HG03342 (cell line): ENCODE data around the gene HECTD1.

Experiments
- ATAC-seq: cut with Tn5 transposase; IDR thresholded peaks from one replicate; pipeline ENCODE4 v1.9.1; 2021; ENCODE audit warnings: mild to moderate bottlenecking, moderate library complexity; ENCODE audit not compliant: unreplicated experiment

Gene HECTD1

DNA sequence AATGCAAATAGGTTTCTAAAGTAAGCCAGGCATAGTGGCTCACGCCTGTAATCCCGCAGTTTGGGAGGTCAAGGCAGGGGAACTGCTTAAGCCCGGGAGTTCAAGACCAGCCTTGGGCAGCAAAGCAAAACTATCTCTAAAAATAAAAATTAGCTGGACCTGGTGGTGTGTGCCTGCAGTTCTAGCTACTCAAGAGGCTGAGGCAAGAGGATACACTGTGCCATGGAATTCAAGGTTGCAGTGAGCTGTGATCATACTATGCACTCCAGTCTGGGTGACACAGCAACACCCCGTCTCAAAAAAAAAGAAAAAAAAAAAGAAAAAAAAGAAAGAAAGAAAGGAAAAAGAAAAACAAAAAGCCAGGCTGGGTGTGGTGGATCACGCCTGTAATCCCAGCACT lies 46.3 kb downstream of the HECTD1 start:
- ATAC-seq, result no peak

DNA sequence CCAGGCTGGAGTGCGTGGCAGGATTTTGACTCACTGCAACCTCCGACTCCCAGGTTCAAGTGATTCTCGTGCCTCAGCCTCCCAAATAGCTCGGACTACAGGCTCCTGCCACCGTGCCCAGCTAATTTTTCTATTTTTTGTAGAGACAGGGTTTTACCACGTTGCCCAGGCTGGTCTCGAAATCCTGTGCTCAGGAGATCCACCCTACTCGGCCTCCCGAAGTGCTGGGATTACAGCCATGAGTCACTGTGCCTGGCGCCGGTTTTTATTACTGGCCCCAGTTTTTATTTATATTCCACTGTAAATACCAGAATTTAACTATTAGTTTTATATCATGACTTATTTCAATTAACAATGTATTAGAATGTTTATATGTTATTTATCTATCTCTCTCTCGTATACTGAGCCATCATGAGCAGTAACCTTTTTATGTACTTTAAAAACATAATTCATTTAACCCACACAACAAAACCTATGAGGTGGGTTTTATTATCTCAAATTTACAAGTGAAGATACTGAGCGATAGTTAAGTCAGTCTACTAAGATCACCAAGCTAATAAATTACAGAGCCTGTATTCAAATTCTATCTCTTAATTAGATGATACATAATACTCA lies 47.8 kb downstream of the HECTD1 start:
- no peak for ATAC-seq

DNA sequence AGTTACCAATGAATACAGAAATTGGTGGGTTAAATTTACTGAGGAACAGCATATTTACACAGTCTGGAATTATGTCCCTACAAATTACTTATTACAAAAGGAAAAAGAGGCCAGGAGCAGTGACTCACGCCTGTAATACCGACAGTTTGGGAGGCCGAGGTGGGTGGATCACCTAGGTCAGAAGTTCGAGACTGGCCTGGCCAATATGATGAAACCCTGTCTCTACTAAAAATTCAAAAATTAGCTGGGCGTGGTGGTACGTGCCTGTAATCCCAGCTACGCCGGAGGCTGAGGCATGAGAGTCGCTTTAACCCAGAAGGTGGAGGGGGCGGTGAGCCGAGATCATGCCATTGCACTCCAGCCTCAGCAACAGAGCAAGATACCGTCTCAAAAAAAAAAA lies 52.6 kb downstream of the HECTD1 start:
- no peak for ATAC-seq

DNA sequence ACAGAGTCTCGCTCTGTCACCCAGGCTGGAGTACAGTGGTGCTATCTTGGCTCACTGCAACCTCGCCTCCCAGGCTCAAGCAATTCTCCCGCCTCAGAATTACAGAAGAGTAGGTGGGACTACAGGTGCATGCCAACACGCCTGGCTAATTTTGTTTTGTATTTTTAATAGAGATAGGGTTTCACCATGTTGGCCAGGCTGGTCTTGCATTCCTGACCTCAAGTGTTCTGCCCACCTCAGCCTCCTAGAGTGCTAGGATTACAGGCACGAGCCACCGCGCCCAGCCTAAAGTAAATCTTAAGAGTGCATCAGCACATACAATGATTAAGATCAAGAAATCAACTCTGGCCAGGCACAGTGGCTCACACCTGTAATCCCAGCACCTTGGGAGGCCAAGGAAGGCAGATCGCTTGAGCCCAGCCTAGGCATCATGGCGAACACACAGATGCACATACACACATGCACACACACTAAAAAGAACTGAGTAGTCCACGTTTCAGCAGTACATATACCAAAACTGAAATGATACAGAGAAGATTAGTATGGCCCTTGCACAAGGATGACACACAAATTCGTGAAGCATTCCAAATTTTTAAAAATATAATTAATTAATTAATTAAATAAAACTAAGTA lies 65.0 kb downstream of the HECTD1 start:
- no peak for ATAC-seq

DNA sequence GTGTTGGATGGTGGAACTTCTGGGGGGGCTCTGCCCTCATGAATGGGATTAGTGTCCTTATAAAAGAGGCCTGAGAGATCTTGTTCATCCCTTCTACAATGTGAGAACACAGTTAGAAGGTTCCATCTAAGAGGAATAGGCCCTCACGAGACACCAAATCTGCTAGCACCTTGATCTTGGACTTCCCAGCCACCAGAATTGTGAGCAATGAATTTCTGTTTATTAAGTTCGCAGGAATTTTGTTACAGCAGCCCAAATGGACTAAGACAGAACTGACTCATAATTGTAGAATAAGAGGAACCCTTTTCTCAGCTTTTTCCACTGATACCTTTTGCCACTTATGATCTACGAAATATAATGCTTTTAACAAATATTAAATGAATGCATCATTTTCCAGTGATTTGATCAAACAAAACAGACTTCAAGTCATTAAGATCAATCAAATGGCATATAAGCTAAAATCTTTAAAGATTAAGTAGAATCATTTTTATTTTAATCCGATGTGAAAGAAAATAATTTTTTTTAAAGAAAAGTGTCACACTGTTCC lies 68.2 kb downstream of the HECTD1 start:
- ATAC-seq, result no peak

DNA sequence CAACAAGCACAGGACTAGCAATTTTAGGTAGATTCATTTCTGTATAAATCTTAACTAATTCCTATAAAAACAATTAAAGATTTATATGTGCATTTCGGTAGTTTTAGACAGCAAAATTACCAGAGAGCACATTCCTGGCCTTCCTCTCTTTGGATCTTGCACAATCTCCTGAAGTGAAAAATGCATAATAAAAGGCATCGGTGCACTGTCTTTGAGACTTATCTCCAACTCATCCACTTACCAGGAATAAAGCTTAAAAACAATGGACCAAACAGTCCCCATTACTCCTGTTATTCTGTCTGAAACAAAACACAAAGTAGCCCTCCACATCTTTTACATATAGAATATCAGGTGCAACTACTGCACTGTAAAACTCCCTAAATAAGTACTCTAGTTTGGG lies 69.3 kb downstream of the HECTD1 start:
- ATAC-seq, result no peak

DNA sequence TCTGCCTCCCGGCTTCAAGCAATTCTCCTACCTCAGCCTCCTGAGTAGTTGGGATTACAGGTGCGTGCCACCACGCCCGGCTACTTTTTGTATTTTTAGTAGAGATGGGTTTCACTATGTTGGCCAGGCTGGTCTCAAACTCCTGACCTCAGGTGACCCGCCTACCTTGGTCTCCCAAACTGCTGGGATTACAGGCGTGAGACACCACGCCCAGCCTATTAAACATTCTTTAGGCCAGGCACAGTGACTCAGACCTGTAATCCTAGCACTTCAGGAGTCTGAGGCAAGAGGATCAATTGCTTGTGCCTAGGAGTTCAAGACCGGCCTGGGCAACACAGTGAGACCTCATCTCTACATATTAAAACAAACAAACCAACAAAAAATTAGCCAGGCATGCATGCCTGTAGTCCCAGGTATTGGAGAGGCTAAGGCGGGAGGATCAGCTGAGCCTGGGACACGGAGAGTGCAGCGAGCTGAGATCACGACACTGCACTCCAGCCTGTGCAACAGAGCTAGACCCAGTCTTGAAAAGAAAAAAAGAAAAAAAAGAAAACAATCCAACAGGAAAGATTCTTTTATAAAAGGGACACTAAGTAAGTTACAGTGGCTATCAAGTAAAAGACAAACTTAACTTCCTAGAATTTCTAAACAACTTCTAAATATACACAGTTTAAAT lies 70.2 kb downstream of the HECTD1 start:
- no peak for ATAC-seq

DNA sequence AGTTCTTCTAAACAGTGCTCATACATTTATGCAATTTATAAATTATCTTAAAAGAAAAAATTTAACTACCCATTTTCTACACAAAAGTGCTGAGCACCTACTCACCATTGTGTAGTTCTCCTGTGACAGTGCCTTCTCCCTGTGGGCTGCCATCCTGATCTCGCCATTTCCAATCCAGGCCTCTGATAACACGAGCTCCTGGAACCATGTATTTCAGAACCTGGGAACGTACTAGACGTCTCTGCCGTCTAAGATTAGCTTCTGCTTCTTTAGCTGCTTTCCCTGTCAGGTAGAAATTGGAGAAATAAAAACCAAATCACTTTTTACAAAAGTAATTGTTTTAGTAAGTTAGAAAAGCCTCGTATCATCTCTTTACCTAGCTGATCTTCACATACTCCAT lies 74.5 kb downstream of the HECTD1 start:
- no peak for ATAC-seq

DNA sequence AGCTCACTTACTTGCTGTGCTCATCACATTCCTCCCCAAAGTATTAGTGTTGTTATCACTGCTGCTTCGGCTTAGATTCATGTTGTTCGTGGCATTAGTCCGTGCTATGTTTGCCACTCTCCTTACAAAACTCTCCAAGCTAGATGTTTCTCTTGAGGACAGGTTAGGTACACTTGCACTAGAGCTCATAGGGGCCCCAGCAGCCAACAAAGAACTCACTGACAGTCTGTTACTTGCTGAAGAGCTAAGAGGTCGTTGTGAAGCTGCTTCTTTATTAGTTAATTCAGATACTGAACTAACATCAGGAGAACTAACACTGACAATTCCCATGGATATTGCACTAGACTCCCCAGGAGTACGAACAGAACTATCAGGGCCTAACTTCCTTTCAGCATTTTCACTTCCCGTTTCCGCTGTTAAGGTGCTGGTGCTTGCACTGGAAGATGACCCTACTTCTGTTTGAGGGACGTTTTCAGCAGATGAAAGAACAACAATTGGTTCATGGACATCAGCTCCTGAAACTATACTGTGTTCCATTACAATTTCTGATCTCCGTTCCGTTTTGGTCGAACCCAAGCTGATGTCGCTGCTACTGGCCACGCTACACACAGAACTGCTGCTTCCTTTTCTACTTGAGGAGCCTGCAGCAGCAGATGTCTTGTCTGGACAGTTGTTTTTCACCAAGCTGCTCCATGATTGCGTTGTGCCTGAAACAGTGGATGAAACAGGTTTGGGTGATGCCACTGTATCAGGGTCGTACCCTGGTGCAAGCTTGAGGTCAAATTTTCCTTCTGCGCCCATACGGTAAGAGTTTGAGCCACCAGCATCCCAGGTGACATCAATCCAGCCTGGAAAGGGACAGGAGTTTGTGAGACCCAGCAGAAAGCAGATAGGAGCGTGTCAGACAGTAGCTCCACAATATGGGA lies 78.7 kb downstream of the HECTD1 start:
- peak; percentile 48 for ATAC-seq

DNA sequence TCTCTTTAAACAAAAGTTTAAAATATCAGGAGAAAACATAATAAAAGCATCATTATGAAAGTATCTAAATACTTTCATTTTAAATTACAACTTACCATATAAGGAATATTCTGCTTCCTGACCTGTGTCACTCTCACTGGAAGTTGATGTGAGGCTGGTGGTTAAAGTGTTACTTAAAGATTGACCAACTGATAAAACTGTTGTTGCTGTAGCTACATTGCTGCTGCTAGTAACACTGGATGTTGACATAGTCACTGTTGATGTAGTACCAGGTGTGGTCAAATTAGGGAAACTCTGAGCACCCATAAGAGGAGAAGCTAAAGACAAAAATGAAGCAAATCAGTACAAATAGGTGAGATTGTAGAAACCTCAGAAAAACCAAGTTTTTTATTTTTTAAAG lies 79.9 kb downstream of the HECTD1 start:
- peak; percentile 87 for ATAC-seq

DNA sequence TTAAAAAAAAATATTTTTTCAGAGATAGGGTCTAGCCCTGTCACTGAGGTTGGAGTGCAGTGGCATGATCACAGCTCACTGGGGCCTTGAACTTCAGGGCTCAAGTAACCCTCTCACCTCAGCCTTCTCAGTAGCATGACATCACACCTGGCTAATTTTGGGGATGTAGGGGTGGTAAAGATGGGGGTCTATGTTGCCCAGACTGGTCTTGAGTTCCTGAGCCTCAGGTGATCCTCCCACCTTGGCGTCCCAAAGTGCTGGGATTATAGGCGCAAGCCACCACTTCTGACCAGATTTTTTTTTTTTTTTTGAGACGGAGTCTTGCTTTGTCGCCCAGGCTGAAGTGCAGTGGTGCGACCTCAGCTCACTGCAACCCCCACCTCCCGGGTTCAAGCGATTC lies 80.9 kb downstream of the HECTD1 start:
- no peak for ATAC-seq

DNA sequence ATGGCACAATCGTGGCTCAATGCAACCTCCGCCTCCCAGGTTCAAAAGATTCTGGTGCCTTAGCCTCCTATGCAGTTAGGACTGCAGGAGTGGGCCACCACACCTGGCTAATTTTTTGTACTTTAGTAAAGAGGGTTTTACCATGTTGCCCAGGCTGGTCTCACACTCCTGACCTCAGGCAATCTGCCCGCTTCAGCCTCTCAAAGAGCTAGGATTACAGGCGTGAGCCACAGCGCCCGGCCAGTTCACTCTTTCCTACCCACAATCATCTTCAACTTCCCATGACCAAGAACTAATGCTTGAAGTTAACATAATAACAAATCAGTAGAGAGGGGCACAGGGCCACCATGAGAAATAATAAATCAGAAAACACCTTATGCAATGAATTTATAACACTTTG lies 82.4 kb downstream of the HECTD1 start:
- ATAC-seq, result no peak

DNA sequence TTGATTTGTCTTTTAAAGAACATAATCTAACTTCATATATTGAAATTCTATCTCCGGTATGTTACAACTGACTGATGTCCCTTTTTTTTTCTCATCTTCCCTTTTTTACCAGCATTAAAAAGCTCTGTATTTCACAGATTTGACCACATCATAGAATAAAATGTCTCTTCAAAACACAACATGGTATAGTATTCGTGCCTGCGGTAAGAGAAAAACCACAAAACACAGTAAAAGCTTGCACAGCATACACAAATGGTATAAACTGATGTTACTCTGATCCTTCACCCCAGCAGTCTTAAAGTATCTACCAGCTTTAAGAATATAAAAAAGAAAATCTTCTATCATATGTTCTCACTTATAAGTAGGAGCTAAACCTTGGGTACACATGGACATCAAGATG lies 83.4 kb downstream of the HECTD1 start:
- no peak for ATAC-seq

DNA sequence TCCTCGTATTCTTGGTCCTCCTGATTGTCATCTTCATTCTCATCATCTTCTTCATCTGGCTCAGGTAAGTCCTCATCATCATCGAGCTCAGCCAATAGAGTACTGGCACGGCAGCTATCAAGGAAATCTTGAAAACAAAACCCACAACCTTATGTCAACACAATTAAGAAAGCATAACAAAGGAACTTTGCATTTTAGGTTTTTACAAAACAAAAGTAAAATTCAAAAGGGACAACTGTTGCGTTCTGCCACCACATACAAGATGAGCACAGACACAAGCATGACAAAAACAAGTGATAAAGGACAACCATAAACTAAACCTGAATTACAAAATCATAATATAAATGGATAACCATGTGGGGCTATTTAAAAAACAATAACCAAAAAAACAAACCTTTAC lies 84.7 kb downstream of the HECTD1 start:
- no peak for ATAC-seq

DNA sequence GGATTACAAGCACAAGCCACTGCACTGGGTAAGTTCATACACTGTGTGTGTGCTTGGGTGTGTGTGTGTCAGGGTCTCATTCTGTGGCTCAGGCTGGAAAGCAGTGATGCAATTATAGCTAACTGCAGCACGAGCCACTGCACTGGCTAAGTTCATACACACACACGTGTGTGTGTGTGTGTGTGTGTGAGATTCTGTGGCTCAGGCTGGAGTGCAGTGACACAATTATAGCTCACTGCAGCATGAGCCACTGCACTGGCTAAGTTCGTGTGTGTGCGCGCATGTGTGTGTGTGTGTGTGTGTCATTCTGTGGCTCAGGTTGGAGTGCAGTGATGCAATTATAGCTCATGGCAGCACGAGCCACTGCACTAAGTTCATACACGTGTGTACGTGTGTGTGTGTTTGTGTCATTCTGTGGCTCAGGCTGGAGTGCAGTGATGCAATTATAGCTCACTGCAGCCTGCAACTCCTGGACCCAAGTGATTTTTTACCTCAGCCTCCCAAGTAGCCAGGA lies 85.4 kb downstream of the HECTD1 start:
- ATAC-seq, result no peak

DNA sequence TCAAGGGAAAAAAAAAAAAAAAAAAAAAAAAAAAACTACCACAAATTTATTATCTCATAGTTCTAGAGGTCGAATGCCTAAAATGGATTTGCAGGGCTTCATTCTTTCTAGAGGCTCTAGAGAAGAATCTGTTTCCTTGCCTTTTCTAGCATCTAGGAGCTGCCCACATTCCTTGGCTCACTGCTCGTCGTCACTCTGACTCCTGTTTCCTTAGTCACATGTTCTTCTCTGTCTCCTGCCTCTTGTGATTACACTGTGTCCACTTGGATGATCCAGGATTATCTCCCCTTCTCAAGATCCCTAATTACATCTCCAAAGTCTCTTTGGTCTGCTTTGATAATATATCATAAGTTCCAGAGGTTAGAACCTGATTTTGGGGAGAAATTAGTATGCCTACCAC lies 88.7 kb downstream of the HECTD1 start:
- no peak for ATAC-seq

DNA sequence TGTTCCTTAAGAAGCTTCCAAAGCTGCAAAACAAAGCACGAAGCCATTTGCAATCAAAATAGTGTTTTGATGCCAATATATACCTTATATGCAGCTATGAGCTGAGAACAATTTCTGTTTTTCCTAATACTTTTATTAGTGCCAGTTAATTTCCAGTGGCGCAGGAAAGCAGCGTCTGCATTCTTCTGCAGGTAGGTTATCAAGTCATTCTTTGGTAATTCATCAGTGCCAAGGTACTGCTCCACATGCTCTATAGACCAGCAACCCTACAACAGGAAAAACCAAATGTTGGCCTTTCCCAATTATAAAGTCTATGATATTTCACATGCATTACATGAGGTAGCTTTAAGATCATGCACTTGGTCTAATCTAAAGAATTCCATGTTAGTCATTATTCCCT lies 93.8 kb downstream of the HECTD1 start:
- no peak for ATAC-seq

DNA sequence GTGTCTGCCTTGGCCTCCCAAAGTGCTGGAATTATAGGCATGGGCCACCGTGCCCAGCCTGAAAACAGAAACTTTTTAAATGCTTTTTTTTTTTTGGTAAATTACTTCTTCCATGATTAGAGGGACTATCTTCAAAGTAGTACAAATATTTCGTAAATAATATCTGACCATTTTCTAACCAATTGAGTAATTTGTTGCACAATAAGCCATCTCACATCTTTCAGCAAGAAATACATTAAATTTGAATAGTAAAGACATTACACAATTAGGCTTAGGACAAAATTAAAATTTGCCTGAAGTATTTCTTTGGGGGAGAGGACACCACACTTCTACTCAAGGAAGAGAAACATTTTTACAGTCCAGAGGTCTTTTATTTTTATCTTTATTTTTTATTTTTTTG lies 96.7 kb downstream of the HECTD1 start:
- no peak for ATAC-seq

DNA sequence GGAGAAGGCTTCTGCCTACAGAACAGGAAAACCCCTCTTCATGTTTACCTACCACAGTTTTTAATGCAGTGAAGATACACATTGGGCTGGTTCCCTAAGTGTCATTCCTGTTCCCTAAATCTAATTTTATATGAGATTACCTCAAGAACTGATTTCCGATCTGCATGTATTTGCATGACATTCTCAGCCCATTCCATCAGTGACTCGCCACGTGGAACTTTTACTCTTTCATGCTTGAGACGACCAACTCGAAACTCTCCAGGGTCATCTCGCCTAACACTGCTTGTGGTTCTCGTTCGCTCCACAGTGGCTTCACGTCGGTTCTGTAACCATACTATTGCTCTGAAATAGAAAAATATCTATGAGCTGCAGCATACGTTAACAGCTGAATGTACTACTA lies 98.3 kb downstream of the HECTD1 start:
- no peak for ATAC-seq

DNA sequence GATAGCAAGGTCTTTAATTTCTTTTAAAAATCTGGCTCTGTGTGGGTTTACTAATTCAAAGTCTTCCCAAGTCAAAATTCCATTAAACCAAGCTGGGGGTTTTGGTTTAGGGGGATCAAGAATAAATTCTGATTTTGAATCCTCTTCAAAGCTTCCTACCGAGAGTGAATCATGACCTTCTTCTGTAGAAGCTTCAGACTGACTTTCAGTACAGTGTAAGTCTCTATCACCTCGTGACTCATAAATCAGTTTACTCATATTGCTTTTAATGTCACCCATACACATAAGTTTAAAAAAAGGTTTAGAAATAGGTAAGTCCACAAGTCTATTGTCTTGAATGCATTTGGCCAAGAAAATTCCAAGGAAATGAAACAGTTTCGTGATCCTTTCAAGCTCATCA lies 100.8 kb downstream of the HECTD1 start:
- ATAC-seq, result no peak

DNA sequence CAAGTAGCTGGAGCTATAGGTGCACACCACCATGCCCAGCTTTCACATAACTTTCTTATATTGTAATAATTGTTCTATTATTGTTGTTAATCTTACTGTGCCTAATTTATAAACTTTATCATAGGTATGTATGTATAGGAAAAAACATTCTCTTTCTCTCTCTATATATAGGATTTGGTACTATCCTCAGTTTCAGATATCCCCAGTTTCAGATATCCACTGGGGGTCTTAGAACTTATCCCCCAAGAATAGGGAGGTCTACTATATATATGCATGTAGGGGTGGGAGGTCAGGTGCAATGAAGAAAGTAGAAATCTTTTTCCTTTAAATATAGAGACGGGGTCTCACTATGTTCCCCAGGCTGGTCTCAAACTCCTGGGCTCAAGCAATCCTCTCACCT lies 110.5 kb downstream of the HECTD1 start:
- ATAC-seq, result no peak
